Glutamatergic neuron (in vitro differentiated cells): ENCODE data around the gene LHFPL5. TPM values are rescaled to one million over a fixed set of nuclear protein-coding genes. Genes with fewer than 3 reads are reported as not detected.

Experiments
- DNase-seq: peaks from one replicate; pipeline ENCODE4 v3.0.0; 2022
- H3K27ac Mint-ChIP-seq: one replicate; pipeline ENCODE4 v1.8.0; 2020; ENCODE audit warnings: mild to moderate bottlenecking, mixed read lengths, inconsistent platforms; ENCODE audit not compliant: unreplicated experiment
- H3K27me3 Mint-ChIP-seq: one replicate; pipeline ENCODE4 v1.8.0; 2020; ENCODE audit warnings: mild to moderate bottlenecking, moderate library complexity, mixed read lengths, inconsistent platforms; ENCODE audit not compliant: unreplicated experiment
- H3K36me3 Mint-ChIP-seq: one replicate; pipeline ENCODE4 v1.8.0; 2020; ENCODE audit warnings: mild to moderate bottlenecking, mixed read lengths, inconsistent platforms; ENCODE audit not compliant: unreplicated experiment
- H3K4me1 Mint-ChIP-seq: one replicate; pipeline ENCODE4 v1.8.0; 2020; ENCODE audit warnings: mild to moderate bottlenecking, low read depth, mixed read lengths, inconsistent platforms; ENCODE audit not compliant: unreplicated experiment
- H3K4me3 Mint-ChIP-seq: one replicate; pipeline ENCODE4 v1.8.0; 2020; ENCODE audit warnings: mild to moderate bottlenecking, mixed read lengths, inconsistent platforms; ENCODE audit not compliant: unreplicated experiment
- H3K9me3 Mint-ChIP-seq: one replicate; pipeline ENCODE4 v1.8.0; 2020; ENCODE audit warnings: mild to moderate bottlenecking, moderate library complexity, mixed read lengths, inconsistent platforms; ENCODE audit not compliant: unreplicated experiment
- total RNA-seq: library from RNA; stranded (reverse); fragmentation: NEBNext Ultra II Directional; extraction: Animal tissue kit (Norgen Biotek cat#: 25700); gene quantifications from one replicate; pipeline ENCODE4 v1.2.1, GENCODE V29; 2021; ENCODE audit not compliant: unreplicated experiment
- TF ChIP-seq, protein P1 (sequence below): fragments of 200-600 bp; sonication (generic); IDR thresholded peaks from one replicate; pipeline ENCODE4 v1.5.0; 2021; ENCODE audit not compliant: partially characterized antibody, unreplicated experiment

LHFPL5 gene
- total RNA-seq, 1 donor from 2014 or later = 1.7 TPM

DNA sequence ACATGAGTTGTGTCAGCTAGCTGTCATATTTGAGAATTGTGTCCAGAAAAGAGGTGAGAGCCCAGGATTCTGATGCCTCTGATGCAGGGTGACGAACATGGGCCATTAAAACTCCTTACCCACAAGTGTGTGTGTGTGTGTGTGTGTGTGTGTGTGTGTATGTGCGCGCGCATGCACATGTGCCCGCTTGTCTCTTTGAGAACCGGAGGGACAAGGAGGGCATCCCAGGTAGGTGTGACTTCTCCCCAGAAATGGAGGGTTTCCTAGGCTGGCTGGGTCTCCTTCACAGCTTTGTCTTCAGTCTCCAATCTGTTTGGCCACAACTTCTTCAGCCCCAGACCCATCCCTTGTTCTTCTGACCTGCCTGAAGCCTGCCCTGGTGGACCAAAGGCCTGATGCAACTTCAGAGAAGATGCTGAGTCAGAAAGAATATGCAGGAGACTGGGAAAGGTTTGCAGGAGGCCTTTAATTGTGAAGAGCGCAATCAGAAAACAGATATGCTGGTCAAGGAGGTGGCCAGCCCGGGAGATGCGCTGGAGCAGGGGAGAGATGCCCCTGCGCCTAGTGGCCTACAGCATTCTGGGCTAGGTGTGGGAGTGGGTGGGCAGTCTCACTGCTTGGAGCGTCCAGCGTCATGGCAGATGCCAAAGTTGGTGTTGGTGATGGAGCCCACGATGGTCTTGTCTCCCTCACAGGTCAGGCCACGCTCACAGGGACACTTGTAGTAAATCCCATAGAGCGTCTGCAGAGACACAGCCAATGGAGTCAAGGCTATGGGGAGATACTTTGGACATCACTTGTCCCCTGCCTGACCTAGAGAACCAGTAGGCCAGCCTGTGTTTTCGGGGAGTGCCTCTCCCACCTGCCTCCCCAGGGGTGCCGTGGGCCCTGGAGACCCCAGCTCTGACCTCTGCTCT, 10.4 kb upstream of the LHFPL5 start:
- no peak overlapping the region for H3K27ac Mint-ChIP-seq

DNA sequence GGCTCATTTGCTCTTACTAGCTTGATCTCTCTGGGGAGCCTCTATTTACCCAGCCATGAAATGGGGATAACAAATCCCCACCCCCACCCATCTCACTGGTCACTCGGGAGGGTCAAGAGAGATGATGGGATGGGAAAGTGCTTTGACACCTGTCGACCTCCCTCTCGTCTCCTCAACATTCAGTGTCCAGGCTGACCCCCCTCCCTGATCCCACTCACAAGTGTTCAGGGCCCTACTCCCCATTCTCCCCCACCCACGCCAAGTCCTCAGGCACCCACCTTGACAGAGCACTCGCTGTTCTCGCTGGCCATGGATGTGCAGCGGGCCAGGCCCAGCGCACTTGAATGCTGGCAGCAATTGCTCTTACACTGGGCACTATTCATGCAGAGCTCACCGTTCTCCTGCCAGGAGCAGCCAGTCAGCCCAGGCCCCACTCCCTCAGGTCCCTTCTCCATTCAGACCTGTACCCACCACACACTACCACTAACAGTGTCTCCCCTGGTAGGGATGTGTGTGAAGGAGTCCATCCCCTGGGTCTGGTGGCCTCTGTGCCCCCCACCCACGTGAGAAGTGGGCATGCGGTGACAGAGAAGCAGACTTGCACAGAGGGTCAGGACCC, 9.6 kb upstream of the LHFPL5 start:
- TF ChIP-seq, protein P1, sequence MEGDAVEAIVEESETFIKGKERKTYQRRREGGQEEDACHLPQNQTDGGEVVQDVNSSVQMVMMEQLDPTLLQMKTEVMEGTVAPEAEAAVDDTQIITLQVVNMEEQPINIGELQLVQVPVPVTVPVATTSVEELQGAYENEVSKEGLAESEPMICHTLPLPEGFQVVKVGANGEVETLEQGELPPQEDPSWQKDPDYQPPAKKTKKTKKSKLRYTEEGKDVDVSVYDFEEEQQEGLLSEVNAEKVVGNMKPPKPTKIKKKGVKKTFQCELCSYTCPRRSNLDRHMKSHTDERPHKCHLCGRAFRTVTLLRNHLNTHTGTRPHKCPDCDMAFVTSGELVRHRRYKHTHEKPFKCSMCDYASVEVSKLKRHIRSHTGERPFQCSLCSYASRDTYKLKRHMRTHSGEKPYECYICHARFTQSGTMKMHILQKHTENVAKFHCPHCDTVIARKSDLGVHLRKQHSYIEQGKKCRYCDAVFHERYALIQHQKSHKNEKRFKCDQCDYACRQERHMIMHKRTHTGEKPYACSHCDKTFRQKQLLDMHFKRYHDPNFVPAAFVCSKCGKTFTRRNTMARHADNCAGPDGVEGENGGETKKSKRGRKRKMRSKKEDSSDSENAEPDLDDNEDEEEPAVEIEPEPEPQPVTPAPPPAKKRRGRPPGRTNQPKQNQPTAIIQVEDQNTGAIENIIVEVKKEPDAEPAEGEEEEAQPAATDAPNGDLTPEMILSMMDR = no peak
- H3K36me3 Mint-ChIP-seq = no peaks in the 10 kb centered on the region
- DNase-seq = no peak
- H3K4me3 Mint-ChIP-seq = no peak overlapping the region
- H3K9me3 Mint-ChIP-seq = peaks cover 5% of the 10 kb centered on the region
- H3K27me3 Mint-ChIP-seq = no peaks in the 10 kb centered on the region
- H3K27ac Mint-ChIP-seq = no peak overlapping the region
- H3K4me1 Mint-ChIP-seq = peaks cover 11% of the 10 kb centered on the region

More for the DNA sequence above, 10.4 kb upstream of the LHFPL5 start:
- no peak for DNase-seq
- TF ChIP-seq, protein P1 = no peak
- no peaks in the 10 kb centered on the region for H3K36me3 Mint-ChIP-seq
- no peaks in the 10 kb centered on the region for H3K27me3 Mint-ChIP-seq
- peaks cover 5% of the 10 kb centered on the region for H3K9me3 Mint-ChIP-seq
- H3K4me3 Mint-ChIP-seq = no peak overlapping the region
- H3K4me1 Mint-ChIP-seq = peaks cover 11% of the 10 kb centered on the region

DNA sequence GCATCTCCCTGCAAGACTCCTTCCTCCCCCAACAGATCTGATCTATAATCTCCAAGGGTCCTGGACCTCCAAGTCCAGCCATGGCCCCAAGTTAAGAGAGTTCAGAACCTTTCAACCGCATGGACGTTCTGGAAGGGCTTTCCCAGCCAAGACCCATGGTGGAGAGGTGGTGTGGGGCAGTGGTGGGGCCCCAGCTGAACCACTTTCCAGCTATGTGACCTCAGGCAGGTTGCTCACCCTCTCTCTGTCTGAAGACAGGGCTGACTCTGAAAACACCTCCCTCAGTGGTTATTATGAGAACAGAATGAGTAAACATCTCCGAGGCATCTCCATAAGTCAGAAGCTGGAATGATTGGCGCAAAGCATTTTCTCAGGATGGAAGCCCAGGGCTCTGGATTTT, 8.9 kb upstream of the LHFPL5 start:
- H3K4me1 Mint-ChIP-seq = peaks cover 11% of the 10 kb centered on the region
- H3K9me3 Mint-ChIP-seq = peaks cover 5% of the 10 kb centered on the region
- TF ChIP-seq, protein P1 = no peak
- no peaks in the 10 kb centered on the region for H3K36me3 Mint-ChIP-seq
- no peak overlapping the region for H3K27ac Mint-ChIP-seq
- no peak for DNase-seq
- no peaks in the 10 kb centered on the region for H3K27me3 Mint-ChIP-seq
- no peak overlapping the region for H3K4me3 Mint-ChIP-seq

DNA sequence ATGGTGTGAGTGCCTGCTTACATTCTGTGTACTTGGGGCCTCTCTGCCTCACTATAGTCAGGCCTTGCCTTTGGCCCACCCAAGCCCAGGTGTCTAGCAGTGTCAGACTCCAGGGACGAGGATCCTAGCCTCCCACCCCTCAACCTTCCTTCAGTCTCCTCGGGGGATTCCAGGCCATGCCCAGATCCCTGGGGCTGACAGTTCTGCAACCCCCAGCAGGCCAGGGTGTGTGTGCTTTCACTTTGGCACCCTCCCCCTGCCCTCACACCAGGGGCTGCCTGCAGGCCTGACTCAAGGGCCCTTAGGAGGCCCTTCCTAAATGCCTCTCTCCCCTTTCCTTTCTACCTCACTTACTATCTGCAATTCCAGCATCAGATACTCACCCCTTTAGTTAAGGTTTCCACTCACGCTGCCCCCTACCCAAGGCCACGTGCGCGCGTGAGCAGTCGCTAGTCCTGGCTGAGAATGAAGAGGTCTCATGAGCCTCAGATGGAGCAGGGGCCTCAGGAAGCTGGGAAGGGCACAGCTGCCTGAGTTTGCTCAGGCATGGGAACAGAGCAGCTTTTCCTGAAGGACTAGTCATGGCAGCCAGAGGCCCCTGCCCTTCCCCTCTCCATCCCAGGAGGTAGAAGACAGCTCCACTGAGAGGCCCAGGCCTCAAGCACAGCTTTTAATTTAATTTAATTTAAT, 7.2 kb upstream of the LHFPL5 start:
- Mint-ChIP-seq H3K36me3 (no peaks in the 10 kb centered on the region), H3K9me3 (peaks cover 5% of the 10 kb centered on the region), H3K4me3 (no peak overlapping the region), H3K4me1 (peaks cover 11% of the 10 kb centered on the region), H3K27ac (no peak overlapping the region), H3K27me3 (no peaks in the 10 kb centered on the region)
- peak; percentile 31 for DNase-seq
- TF ChIP-seq, protein P1 = no peak
